DOHH2 (cell line): ENCODE measurements around the gene HECW1.

Source experiments
- CTCF ChIP-seq: fragments of 200-600 bp; sonication (generic); IDR thresholded peaks from one replicate; pipeline ENCODE4 v1.5.1; 2014; ENCODE audit warnings: antibody characterized with exemption, mild to moderate bottlenecking, low read depth, low read length; ENCODE audit not compliant: poor library complexity, severe bottlenecking
- EZH2phosphoT487 ChIP-seq: fragments of 200-600 bp; sonication (generic); IDR thresholded peaks from 2 replicates; pipeline ENCODE4 v1.6.1; 2017; ENCODE audit warnings: borderline replicate concordance, mild to moderate bottlenecking, antibody characterized with exemption, low read length, moderate library complexity, mixed read lengths

- TF ChIP-seq CTCF = peak; percentile 99
- TF ChIP-seq EZH2phosphoT487 = no peak
These were observed 327.4 kb downstream of the HECW1 start for GRCh38 chr7:43439631-43440401.
